Subcutaneous adipose tissue (tissue), 4 donors: ENCODE results near the gene ARHGAP45. TPM values are rescaled to one million over a fixed set of nuclear protein-coding genes. Genes with fewer than 3 reads are reported as not detected.

Experiments
- total RNA-seq, 4 donors: library from RNA; depleted of rRNA; stranded (reverse); fragments of >200 nt; gene quantifications; one replicate each; pipeline ENCODE4 v1.1.0, GENCODE V29; 2016
- TF ChIP-seq, protein P1 (sequence below): fragments of 450-650 bp; IDR thresholded peaks from one replicate; pipeline ENCODE4 v1.5.1; 2016; ENCODE audit warnings: low read depth, mild to moderate bottlenecking, control low read depth, antibody characterized with exemption, moderate library complexity

ARHGAP45 gene
- total RNA-seq, 4 donors from 2014 or later = 31.3 to 52.5 (median 44.0) TPM

DNA sequence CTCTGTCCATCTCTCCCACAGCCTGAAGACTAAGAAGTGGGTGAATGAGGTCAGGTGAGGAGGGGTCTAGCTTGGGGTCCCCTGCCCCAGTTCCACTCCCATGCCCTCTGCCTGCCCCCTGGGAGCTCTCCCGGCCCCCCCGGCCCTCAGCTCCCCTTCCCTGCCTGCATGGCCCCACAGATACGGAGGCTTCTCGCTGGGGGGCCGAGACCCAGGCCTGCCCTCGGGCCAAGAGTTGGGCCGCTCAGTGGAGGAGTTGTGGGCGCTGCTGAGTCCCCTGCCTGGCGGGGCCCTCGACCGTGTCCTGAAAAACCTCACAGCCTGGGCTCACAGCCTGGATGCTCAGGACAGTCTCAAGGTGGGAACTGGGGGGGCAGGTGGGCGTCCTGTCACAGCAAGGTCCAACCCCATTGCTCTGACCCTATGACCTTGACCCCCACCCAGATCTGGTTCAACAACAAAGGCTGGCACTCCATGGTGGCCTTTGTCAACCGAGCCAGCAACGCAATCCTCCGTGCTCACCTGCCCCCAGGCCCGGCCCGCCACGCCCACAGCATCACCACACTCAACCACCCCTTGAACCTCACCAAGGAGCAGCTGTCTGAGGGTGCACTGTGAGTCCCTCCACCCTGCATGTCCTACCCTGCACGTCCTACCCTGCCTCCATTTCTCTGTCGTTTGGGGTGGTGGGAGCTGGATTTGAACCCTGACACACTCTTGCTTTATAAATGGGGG is 10.9 kb upstream of the ARHGAP45 start:
- TF ChIP-seq, protein P1, sequence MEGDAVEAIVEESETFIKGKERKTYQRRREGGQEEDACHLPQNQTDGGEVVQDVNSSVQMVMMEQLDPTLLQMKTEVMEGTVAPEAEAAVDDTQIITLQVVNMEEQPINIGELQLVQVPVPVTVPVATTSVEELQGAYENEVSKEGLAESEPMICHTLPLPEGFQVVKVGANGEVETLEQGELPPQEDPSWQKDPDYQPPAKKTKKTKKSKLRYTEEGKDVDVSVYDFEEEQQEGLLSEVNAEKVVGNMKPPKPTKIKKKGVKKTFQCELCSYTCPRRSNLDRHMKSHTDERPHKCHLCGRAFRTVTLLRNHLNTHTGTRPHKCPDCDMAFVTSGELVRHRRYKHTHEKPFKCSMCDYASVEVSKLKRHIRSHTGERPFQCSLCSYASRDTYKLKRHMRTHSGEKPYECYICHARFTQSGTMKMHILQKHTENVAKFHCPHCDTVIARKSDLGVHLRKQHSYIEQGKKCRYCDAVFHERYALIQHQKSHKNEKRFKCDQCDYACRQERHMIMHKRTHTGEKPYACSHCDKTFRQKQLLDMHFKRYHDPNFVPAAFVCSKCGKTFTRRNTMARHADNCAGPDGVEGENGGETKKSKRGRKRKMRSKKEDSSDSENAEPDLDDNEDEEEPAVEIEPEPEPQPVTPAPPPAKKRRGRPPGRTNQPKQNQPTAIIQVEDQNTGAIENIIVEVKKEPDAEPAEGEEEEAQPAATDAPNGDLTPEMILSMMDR = no peak

DNA sequence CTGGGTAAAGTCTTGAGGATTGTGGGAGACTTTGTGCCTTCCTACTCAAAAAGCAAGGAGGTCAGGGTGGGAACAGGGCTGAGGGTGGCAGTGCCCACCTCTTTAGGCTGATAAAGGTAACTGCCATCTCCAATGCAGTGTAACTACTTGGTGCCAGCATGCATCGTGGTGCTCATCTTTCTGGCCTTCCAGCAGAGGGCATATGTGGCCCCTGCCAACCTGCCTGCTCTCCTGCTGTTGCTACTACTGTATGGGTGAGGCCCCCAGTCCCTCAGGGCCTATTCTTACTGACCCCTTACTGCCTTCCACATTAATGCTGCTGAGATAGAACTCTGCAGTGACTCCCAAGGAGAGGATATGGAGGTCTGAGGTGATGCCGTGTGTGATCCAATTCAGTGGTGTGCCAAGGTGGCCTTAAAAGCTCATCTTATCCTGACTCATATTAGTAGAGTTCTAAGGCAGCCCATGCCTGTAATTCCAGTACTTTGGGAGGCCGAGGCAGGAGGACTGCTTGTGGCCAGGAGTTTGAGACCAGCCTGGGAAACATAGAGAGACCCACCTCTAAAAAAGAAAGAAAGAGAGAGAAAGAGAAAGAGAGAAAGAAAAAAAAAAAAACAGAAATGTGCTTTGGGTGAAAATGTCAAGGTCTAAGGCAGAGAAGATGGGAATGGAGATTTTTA is 9.7 kb upstream of the ARHGAP45 start:
- TF ChIP-seq, protein P1 = no peak

DNA sequence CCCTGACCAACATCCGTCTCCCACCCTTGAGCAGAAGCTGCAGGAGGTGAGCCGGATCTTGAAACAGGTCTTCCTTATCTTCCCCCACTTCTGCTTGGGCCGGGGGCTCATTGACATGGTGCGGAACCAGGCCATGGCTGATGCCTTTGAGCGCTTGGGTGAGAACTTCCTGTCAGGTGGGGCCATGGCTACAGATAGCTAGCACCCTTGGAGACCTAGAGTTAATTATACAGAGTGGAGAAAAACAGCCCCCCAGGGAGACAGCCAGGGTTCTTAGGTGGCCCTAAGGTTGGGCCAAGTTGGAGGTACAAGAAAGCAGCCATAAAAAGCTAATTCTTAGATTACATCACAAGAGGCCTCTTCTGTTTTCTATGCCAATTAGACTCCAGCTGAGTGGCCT is 8.9 kb upstream of the ARHGAP45 start:
- TF ChIP-seq, protein P1 = no peak

DNA sequence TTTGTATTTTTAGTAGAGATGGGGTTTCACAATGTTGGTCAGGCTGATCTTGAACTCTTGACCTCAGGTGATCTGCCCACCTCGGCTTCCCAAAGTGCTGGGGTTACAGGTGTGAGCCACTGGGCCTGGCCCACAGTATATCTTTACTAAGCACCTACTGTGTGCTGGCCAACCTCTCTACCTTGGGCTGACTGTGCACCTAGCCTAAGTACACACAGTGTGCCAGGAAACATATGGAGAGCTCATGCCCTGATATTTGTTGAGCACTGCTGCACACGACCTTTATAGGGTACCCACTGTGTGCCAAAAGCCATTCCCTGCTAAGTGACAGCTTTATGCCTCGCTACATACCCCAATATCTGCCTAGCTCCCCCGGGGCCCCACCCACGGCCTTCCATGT is 6.3 kb upstream of the ARHGAP45 start:
- TF ChIP-seq, protein P1 = no peak

DNA sequence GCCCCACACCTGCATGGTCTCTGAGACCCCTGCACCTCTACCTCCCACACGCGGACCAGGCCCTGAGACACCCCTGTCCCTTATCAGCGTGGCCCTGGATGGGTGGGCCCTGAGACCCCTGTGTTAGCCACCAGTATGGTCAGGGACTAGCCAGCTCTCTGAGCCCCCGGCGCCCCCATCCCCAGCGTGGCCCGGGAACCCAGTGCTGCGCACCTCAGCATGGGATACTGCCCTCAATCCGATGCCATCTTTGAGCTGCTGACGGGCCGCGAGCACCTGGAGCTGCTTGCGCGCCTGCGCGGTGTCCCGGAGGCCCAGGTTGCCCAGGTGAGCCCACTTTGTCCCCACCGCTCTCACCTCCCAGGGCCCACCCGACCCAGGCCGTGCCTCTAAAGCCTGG is 5.0 kb upstream of the ARHGAP45 start:
- TF ChIP-seq, protein P1 = no peak

DNA sequence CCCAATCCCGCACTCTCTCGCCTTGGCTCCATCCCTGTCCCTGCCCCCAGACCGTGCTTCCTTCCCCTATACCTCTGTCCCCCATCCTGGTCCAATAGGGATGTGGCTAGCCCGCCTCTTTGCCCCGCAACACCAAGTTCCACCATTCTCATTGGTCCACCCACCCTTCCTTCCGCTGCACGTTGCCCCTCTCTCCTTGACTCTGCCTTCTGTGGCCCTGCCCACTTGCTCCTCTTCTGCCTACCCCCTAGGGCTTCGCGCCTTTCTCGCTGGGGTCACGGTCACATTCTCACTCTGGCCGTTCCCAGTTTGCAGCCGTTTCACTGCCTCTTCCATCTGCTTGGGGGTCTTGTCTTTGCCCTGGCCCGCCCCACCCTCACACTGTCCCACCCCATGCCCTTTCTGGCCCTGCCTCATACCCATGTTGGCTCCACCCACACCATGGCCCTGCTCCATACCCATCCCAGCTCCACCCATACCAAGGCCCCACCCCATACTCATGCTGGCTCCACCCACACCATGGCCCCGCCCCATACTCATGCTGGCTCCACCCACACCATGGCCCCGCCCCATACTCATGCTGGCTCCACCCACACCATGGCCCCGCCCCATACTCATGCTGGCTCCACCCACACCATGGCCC is 4.5 kb upstream of the ARHGAP45 start:
- TF ChIP-seq, protein P1 = no peak
